Measurements from ENCODE around the gene FMNL2.

- TF ChIP-seq CTCF (IDR thresholded peaks at IDR 0.05) = no peak
- TF ChIP-seq EP300 (IDR thresholded peaks at IDR 0.05) = no peak
- TF ChIP-seq POLR2A (IDR thresholded peaks at IDR 0.05) = no peak
Observed at GRCh38 chr2:152678808-152679207, 343.8 kb downstream of the FMNL2 start.
